Activated T-cell treated with anti-CD3 and anti-CD28 coated beads, Interleukin-2, amount 50 U/mL, for 48 hours (primary cell): ENCODE results near the gene EFNA3.
"Not testable (repeated sequence)": the region's sequence is repeated elsewhere in the genome, so short reads cannot be mapped to it uniquely, and the experiment has no call there.

Source experiments
- DNase-seq, 2 experiments: peaks; one replicate each; pipeline ENCODE4 v3.0.0-alpha.2; 2020

Gene EFNA3

GRCh38 chr1:155118090-155118489 lies 39.5 kb downstream of the EFNA3 start:
- DNase-seq = not testable (repeated sequence)

DNA sequence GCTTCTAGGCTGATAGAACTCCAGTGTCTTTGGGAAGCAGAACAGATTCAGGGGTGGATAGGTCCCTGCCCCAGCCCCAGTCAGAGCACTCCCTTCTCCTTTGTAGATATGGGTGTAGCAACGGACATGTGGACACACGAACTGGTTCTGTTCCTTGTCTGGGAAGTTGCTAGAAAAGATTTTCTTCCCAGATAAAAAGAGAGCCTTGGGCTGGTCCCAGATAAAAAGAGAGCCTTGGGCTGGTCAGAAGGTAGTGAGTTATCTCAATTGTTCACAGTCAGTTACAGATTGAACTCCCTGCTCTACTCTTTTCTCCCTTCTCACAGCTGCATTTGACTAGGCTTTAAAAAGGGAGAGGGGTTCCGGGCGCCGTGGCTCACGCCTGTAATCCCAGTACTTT lies 41.6 kb downstream of the EFNA3 start:
- no peak for DNase-seq

DNA sequence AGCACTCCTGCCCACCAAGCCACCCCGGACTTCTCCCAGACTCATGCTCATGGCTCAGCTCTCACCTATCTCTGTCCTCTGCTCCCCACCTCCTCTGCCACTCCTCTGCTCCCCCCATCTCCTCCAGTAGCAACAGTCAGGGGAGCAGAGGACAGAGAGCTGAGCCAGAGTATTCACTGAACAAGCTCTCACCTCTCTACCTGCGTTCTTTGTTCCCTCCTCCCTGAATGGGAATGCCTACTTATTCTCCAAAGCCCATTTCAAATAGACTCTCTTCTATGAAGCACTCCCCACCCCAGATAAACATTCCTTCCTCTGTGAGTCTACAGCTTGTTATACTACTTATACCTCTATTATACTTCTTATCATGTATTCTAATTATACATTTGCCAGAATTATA lies 42.6 kb downstream of the EFNA3 start:
- no peak for DNase-seq

DNA sequence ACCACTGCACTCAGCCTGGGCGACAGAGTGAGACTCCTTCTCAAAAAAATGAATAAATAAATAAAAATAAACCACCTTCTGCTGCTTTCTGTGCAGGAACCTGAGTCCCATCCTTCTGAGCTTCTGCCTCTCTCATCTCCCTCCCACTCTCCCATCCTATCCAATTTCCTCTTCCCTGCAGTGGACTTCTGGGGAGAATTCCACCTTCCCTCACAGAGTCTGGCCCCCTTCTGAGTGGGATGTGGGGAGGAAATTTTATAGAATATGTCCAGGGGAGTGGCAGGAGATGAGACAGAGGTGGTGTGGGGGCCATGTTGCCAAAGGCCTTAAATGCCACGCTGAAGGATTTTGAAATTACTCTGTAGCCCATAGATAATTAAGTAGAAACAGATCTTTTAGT lies 43.7 kb downstream of the EFNA3 start:
- no peak for DNase-seq

GRCh38 chr1:155123801-155124200 lies 45.2 kb downstream of the EFNA3 start:
- no peak for DNase-seq

- DNase-seq = no peak
Measured at GRCh38 chr1:155124503-155125463, 46.1 kb downstream of the EFNA3 start.

GRCh38 chr1:155125511-155125945 lies 46.9 kb downstream of the EFNA3 start:
- DNase-seq = no peak

DNA sequence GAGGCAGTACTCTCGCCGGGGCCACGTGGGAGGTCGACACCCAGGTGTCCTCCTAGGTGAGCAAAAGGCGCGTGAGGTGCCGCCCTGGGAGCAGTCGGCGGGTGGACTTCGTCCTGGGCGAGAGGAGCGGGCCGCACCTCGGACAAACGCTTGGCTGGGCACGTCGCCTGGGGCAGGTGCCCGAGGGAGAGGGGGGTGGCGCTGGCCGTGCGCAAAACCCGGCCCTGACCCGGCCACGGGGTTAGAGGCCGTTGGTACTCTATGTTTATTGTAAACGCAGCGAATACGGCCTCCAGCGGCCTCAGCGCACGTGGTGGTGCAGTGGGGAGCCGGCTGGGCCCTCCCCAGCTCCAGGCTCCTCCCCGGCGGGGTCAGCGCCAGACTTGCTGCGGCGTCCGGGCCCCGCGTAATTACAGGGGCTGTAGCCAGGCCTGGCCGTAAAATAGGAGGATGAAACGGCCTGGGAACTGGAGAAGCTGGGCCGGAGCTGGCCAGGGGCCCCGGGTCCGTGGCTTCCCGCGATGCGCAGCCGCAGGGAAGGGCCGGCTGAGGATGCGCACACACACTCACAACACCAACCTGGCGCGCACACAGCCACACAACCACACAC lies 47.4 kb downstream of the EFNA3 start:
- DNase-seq = no peak

DNA sequence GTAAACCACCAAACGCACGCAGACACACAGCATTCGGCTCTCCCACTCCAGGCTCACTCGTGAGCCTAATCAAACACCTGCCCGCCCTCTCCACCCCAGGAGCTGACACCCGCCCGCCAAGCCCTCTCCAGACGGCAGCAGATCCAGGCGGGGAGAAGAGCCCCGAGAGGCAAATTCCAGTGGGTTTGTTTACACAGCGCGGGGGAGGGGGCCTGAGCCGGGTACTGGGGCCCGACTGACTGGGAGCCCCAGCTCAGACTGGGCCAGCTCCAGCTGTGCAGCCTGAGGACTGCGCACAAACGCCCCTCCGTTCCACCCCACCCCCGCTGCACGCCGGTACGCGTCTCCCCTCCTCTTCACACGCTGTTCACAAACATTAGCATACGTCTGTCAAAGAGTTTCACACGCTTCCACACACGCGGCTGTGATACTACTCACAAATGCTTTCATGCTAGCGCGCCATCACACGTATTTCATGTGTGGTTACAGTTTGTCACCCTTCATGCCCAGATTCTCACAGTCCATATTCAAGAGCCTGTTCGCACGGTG lies 48.0 kb downstream of the EFNA3 start:
- peak in 1 of 2 experiments; percentile 46 for DNase-seq

GRCh38 chr1:155127105-155127966 lies 48.7 kb downstream of the EFNA3 start, which contains the start of gene EFNA1:
TSS of gene EFNA1 (plus strand) at chr1:155127876. CDS start at chr1:155127978, 102 bp downstream.
- peak; percentile 57 to 64 for DNase-seq

- DNase-seq = peak in 1 of 2 experiments; percentile 31
Measured at GRCh38 chr1:155127967-155128754, 49.5 kb downstream of the EFNA3 start.

DNA sequence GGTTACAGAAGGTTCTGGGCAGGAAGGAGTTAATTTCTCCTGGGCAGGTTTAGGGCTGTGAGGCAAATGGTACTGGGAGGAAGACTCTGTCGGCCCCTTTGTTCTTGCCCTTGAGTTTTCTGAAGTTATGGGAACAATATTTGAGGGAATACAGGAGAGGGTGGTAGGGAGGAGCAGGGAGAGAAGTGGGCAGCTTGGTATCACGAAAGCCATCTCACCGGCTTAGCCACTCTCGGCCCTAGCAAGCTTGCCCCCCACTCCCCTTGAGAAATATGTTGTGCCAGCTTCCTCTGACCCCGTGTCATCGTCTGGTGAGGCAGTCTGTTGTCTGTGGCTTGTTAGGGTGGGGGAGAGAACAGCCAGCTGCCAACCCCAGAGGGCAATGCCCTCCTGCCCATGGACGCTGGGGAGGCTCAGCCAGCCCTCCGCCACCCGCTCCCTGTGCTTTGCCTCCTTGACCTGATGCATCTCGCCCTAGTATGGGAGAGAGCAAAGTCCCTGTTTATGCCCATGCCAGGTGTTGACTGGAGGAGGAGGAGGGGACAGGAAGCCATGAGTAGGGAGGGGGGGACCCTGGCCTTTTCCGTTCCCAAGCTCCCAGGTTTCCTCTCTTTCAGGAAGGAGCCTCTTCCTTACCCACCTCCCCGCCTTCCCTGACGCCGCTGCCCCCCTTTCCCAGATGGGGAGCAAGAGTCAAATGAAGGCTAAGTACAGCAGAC lies 50.3 kb downstream of the EFNA3 start:
- DNase-seq = peak in 1 of 2 experiments; percentile 24

DNA sequence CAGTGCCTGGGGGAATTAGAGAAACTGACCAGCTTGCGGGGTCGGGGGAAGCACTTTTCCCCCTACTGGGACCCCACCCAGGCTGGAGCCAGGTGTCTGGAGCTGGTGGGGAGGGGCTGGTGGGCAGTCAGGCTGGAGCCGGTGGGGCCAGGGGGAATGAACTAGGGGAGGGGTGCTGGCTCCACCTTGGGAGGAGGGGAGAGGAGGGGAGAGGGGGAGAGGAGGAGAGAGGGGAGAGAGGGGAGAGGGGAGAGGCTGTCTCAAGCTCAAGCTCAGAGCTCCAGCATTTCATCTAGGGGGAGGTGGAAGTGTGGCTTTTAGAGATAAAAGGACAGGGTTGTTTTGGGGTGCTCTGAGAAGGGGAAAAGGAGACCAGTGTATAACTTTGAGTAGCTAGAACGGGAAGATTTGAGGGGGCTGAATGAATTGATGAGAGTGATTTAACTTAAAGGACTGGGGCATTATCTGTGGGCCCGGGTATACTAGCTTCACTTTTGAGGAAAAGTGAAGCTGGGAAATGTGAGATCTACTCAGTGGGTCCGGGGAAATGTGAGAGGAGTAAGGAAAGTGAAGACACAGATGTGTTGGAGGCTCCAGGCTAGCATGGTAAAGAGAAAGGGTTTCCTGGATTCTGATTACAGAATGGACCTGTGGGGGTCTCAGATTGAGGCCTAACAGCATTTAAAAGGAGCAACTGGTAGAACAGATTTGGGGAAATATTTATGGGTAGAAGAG lies 51.8 kb downstream of the EFNA3 start:
- DNase-seq = no peak

DNA sequence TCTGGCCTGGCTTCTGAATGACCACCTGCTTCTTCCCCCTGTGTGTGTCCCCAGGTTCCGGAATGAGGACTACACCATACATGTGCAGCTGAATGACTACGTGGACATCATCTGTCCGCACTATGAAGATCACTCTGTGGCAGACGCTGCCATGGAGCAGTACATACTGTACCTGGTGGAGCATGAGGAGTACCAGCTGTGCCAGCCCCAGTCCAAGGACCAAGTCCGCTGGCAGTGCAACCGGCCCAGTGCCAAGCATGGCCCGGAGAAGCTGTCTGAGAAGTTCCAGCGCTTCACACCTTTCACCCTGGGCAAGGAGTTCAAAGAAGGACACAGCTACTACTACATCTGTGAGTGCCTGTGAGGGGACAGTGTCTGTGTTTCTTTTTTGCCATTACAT lies 52.6 kb downstream of the EFNA3 start:
- no peak for DNase-seq

DNA sequence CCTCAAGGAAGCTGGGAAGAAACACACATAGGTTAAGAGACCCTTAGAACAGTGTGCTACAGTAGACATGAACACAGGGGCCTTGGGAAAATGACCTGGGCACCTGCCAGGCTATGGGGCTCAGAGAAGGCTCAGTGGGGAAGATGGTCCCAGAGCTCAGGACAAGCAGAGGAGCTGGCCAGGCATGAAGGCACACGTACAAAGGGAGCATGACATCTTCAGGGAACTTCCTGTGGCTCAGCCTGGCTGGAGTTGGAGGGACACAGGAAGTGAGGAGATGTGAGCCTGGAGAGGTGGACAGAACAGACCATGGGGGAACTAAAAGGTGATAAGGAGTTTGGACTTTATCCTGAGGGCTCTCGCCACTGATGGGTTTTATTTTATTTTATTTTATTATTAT lies 53.2 kb downstream of the EFNA3 start:
- DNase-seq = no peak

- DNase-seq = no peak
Measured at GRCh38 chr1:155133799-155134281, 55.2 kb downstream of the EFNA3 start.

DNA sequence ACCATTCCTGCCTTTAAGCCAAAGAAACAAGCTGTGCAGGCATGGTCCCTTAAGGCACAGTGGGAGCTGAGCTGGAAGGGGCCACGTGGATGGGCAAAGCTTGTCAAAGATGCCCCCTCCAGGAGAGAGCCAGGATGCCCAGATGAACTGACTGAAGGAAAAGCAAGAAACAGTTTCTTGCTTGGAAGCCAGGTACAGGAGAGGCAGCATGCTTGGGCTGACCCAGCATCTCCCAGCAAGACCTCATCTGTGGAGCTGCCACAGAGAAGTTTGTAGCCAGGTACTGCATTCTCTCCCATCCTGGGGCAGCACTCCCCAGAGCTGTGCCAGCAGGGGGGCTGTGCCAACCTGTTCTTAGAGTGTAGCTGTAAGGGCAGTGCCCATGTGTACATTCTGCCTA lies 55.7 kb downstream of the EFNA3 start:
- no peak for DNase-seq

GRCh38 chr1:155134880-155135414 lies 56.3 kb downstream of the EFNA3 start:
- peak; percentile 86 to 87 for DNase-seq

GRCh38 chr1:155135415-155136028 lies 56.9 kb downstream of the EFNA3 start, which contains the start of gene SLC50A1:
TSS of gene SLC50A1 (plus strand) at chr1:155135852. CDS start at chr1:155135912, 60 bp downstream.
- DNase-seq = peak; percentile 93 to 96
